RWPE1 (cell line): Measurements from ENCODE around the gene LDLRAD4.

Experiments
- CTCF ChIA-PET: fragments of 350-600 bp; sonication (Branson Sonifier 250); formaldehyde crosslinking; extraction: SDS; loops from one replicate; lab custom pipeline; 2021; lab: Yijun Ruan, JAX
- POLR2A ChIA-PET: fragments of 400-600 bp; formaldehyde crosslinking; extraction: SDS; loops from one replicate; lab custom pipeline; 2020; ENCODE audit warnings: antibody characterized with exemption; ENCODE audit not compliant: low non-redundant PET; lab: Yijun Ruan, JAX
- DNase-seq: peaks from one replicate; pipeline ENCODE4 v3.0.0; 2012; ENCODE audit warnings: low spot score
- H3K27ac ChIP-seq: fragments of 450-650 bp; 2 replicates; pipeline ENCODE4 v1.5.1; 2017
- CTCF ChIP-seq: fragments of 450-650 bp; conservative IDR thresholded peaks from 2 replicates; pipeline ENCODE4 v1.5.1; 2017; ENCODE audit warnings: low read depth, mild to moderate bottlenecking

The LDLRAD4 gene

GRCh38 chr18:13496691-13497281 lies 278.2 kb downstream of the LDLRAD4 start:
- POLR2A ChIA-PET: no interaction called here
- TF ChIP-seq CTCF: no peak
- no peak overlapping the region for H3K27ac ChIP-seq
- CTCF ChIA-PET: interaction anchor here (0.7 to 1.1 kb wide), 2 partner anchors 9 to 20 kb away, joined by 3 to 4 read pairs; no protein-coding TSS in a partner anchor
- no peak for DNase-seq

DNA sequence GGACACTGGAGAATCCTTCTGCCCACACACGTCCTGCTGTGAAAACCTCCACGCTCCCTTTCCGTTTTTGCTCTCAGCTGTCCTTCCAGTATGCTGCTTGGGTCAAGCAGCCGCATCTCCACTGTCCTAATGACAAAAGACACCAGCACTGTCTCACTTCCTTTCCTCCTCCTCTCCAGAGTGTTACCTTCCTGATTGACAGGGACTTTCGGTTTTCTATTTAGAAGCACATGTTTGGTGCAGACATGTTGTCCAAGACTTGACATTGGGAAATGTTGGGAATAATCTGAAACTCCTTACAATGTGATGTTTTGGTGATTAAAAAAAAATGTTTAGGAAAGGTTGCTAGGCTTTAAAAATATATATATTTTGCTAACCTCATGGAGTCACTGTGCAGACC lies 281.2 kb downstream of the LDLRAD4 start:
- ChIA-PET CTCF (no interaction called here), POLR2A (no interaction called here)
- no peak for DNase-seq
- peak overlapping the region; percentile 91 for H3K27ac ChIP-seq
- TF ChIP-seq CTCF: no peak

DNA sequence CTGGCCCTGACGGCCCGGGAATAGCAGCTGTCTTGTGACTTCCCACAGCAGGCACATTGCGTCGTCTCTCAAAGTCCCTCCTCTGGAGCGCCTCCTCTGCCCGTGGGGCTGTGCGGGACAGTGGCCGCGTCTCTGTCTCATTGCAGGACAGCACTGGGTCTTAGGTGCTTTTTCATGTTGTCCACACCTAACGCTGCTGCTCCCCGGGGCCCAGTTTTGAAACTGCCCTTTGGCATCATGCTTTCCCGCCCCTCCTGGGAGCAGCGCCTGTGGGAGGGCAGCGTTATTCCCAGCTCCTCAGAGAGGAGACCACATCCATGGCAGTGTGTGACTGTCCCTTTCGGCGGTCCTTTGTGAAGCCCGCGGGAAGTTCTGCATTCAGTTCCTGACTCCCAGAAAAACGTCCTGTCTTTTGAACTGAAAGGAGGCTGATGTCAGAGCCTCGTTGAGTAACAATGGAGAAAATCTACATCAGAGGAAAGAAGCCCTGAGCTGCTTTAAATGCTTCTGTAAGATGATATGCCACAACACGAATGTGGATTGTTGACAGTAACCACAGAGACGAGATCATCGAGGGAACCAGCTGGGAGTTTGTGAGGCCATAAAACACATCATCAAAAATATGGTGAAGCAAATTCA lies 281.8 kb downstream of the LDLRAD4 start:
- peak overlapping the region; percentile 91 for H3K27ac ChIP-seq
- ChIA-PET CTCF (no interaction called here), POLR2A (no interaction called here)
- peak; percentile 41 for DNase-seq
- no peak for TF ChIP-seq CTCF

- CTCF ChIA-PET: no interaction called here
These were observed 282.4 kb downstream of the LDLRAD4 start for GRCh38 chr18:13500869-13501542.

DNA sequence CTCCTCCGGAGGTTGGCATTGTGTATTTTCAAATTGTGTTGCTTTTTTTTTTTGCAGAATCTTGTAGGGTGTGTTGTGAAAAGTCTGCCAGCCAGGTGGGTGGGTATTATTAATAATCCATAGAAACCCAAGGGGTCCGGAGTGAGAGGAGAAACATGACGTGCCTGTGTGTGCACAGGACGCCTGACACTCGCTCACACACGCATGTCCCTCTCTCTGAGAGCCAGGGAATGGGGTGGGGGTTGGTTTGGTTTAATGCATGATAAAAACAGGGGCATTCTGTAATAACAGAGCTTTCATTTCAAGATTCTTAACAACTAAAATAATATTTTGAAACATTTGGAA lies 283.0 kb downstream of the LDLRAD4 start:
- no peak for TF ChIP-seq CTCF
- DNase-seq: no peak
- POLR2A ChIA-PET: no interaction called here
- CTCF ChIA-PET: no interaction called here
- peak overlapping the region; percentile 91 for H3K27ac ChIP-seq

More at GRCh38 chr18:13500869-13501542, 282.4 kb downstream of the LDLRAD4 start:
- H3K27ac ChIP-seq: peak overlapping the region; percentile 91
- POLR2A ChIA-PET: no interaction called here
- peak; percentile 46 for DNase-seq
- no peak for TF ChIP-seq CTCF

DNA sequence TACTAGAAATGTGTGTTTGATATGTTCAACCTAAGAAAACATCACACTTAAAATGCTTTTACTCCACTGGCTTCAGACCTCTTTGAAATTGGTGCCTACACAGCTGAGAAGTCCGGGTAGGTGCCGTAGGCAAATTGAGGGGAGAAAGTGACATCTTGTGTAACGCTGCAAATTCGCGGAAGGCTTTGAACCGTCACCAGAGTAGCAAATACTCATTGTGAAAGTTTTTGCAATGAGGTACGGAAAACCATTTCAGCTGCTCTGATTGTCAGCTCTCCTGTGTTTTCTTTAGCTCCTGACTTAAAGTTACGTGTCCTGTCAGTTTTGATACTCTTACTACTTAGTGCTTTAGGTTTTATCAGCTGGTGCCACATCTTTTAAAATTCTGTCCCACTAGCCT lies 283.3 kb downstream of the LDLRAD4 start:
- ChIA-PET POLR2A (no interaction called here), CTCF (no interaction called here)
- no peak for TF ChIP-seq CTCF
- DNase-seq: no peak
- H3K27ac ChIP-seq: peak overlapping the region; percentile 91
